MM.1S (cell line): Measurements from ENCODE around the gene AP4S1.

Experiments
- CTCF ChIP-seq: fragments of 300-600 bp; sonication (generic); IDR thresholded peaks from 2 replicates; pipeline ENCODE4 v1.5.1; 2016; ENCODE audit warnings: antibody characterized with exemption, low read length, mixed read lengths
- EZH2 ChIP-seq: fragments of 300-600 bp; sonication (generic); optimal IDR thresholded peaks from 2 replicates; pipeline ENCODE3; 2017; ENCODE audit warnings: low read depth, mild to moderate bottlenecking, antibody characterized with exemption, low read length, mixed read lengths
- EZH2phosphoT487 ChIP-seq: fragments of 300-600 bp; sonication (generic); IDR thresholded peaks from 2 replicates; pipeline ENCODE4 v1.6.1; 2018; ENCODE audit warnings: antibody characterized with exemption, low read length

GRCh38 chr14:31138301-31138700 lies 112.9 kb downstream of the AP4S1 start:
- TF ChIP-seq CTCF (no peak), EZH2 (no peak), EZH2phosphoT487 (no peak)
